HepG2 (cell line): ENCODE measurements around the gene NYNRIN. TPM values are rescaled to one million over a fixed set of nuclear protein-coding genes. Genes with fewer than 3 reads are reported as not detected.

Source experiments
- ATAC-seq: fragments of 200-7000 bp; cut with Tn5 transposase; 3 replicates; pipeline ENCODE4 v1.9.1; 2020; ENCODE audit warnings: mild to moderate bottlenecking, moderate library complexity
- BruUV-seq: library from RNA; stranded (reverse); fragments of 400-500 nt; replicated peaks from 2 replicates; lab custom pipeline; 2021; lab: Mats Ljungman, UMichigan
- CTCF ChIA-PET: fragments of 300-600 bp; formaldehyde crosslinking; extraction: SDS; loops from one replicate; lab custom pipeline; 2021; ENCODE audit warnings: low total read pairs, inconsistent platforms, low intra/inter-chr PET ratio; lab: Yijun Ruan, JAX
- POLR2A ChIA-PET: fragments of 350-600 bp; sonication (Branson Sonifier 250); formaldehyde crosslinking; loops from one replicate; lab custom pipeline; 2020; ENCODE audit warnings: antibody characterized with exemption, inconsistent platforms; lab: Yijun Ruan, JAX
- DNase-seq: peaks from one replicate; pipeline ENCODE4 v3.0.0-alpha.2; 2015; ENCODE audit warnings: low spot score
- FAIRE-seq: peaks from 3 replicates; lab custom pipeline; 2011; peaks lifted over from hg19 to GRCh38; lab: Jason Lieb, UNC
- H2AFZ ChIP-seq: one replicate; pipeline ENCODE4 v1.6.1; 2011; ENCODE audit warnings: low read length, inconsistent platforms
- H3K27ac ChIP-seq: fragments of 300-600 bp; 3 replicates; pipeline ENCODE4 v1.8.0; 2011; ENCODE audit warnings: mixed run types, mild to moderate bottlenecking, mixed read lengths, low read length, inconsistent platforms; ENCODE audit not compliant: insufficient read depth; ENCODE audit errors: extremely low read length
- H3K27me3 ChIP-seq, 2 experiments: fragments of 200-600 bp in 1 of 2; 2 replicates in 1 of 2; 3 replicates in 1 of 2; pipeline versions ENCODE4 v1.6.0 to v1.8.0; 2011; ENCODE audit warnings: low read length in 2 of 2, mild to moderate bottlenecking in 2 of 2, moderate library complexity in 2 of 2, inconsistent platforms in 1 of 2; ENCODE audit not compliant: insufficient read depth in 2 of 2, control insufficient read depth in 1 of 2
- H3K36me3 ChIP-seq, 2 experiments: fragments of 200-600 bp in 1 of 2; replicated peaks in 1 of 2; 2 replicates in 1 of 2; 3 replicates in 1 of 2; pipeline versions ENCODE4 v1.5.1 to v1.8.0; 2011; ENCODE audit warnings: low read length in 2 of 2, inconsistent platforms in 1 of 2; ENCODE audit not compliant: insufficient read depth in 2 of 2, control insufficient read depth in 1 of 2
- H3K4me1 ChIP-seq: 2 replicates; pipeline ENCODE4 v1.5.1; 2012; ENCODE audit warnings: low read length, inconsistent platforms; ENCODE audit not compliant: insufficient read depth
- H3K4me2 ChIP-seq: 2 replicates; pipeline ENCODE4 v1.6.0; 2011; ENCODE audit warnings: low read depth, low read length, inconsistent platforms
- H3K4me3 ChIP-seq, 3 experiments: fragments of 200-600 bp in 1 of 3; sonication (generic), shearing (Covaris generic) in 1 of 3; replicated peaks in 1 of 3; 2 replicates each; pipeline ENCODE4 v1.5.1; 2011 to 2016; ENCODE audit warnings: low read length in 3 of 3, inconsistent platforms in 2 of 3, low read depth in 2 of 3, mild to moderate bottlenecking in 2 of 3, control low read depth in 1 of 3, mixed read lengths in 1 of 3; ENCODE audit not compliant: insufficient read depth in 1 of 3
- H3K79me2 ChIP-seq: one replicate; pipeline ENCODE4 v1.6.1; 2011; ENCODE audit warnings: low read length, inconsistent platforms; ENCODE audit not compliant: insufficient read depth
- H3K9ac ChIP-seq: 2 replicates; pipeline ENCODE4 v1.6.0; 2011; ENCODE audit warnings: mild to moderate bottlenecking, low read depth, low read length, inconsistent platforms; ENCODE audit not compliant: insufficient read depth
- H3K9me3 ChIP-seq: 2 replicates; pipeline ENCODE4 v1.5.1; 2012; ENCODE audit warnings: mild to moderate bottlenecking, low read length
- H4K20me1 ChIP-seq: 2 replicates; pipeline ENCODE4 v1.6.0; 2011; ENCODE audit warnings: inconsistent platforms, mild to moderate bottlenecking, low read length, moderate library complexity; ENCODE audit not compliant: insufficient read depth
- ARNT2 ChIP-seq: sonication (generic); formaldehyde crosslinking; IDR thresholded peaks from 2 replicates; pipeline ENCODE4 v1.8.0; 2022; ENCODE audit warnings: mild to moderate bottlenecking, low read depth, missing genetic modification reagents, moderate library complexity
- ATF7 ChIP-seq, 2 experiments: fragments of 450-650 bp in 1 of 2; sonication (generic) in 1 of 2; formaldehyde crosslinking in 1 of 2; IDR thresholded peaks; 2 replicates each; pipeline versions ENCODE4 v1.4.0 to v1.6.1; 2016 to 2020; ENCODE audit warnings: antibody characterized with exemption in 1 of 2, mild to moderate bottlenecking in 1 of 2, missing genetic modification reagents in 1 of 2
- FOSL2 ChIP-seq: sonication (generic); formaldehyde crosslinking; IDR thresholded peaks from 2 replicates; pipeline ENCODE4 v1.4.0; 2020; ENCODE audit warnings: missing genetic modification reagents
- MAFF ChIP-seq: IDR thresholded peaks from 2 replicates; pipeline ENCODE4 v1.6.1; 2011; ENCODE audit warnings: low read depth, low read length, improper control_type of control experiment
- MAFK ChIP-seq, 2 experiments: IDR thresholded peaks in 1 of 2; conservative IDR thresholded peaks in 1 of 2; 2 replicates each; pipeline ENCODE4 v1.6.1; 2011; ENCODE audit warnings: improper control_type of control experiment in 2 of 2, low read length in 2 of 2
- NONO ChIP-seq, 2 experiments: fragments of 450-650 bp in 1 of 2; sonication (generic) in 1 of 2; formaldehyde crosslinking in 1 of 2; IDR thresholded peaks in 1 of 2; conservative IDR thresholded peaks in 1 of 2; 2 replicates each; pipeline versions ENCODE4 v1.6.1 to v1.8.0; 2017 to 2022; ENCODE audit warnings: mild to moderate bottlenecking in 1 of 2, missing genetic modification reagents in 1 of 2, moderate library complexity in 1 of 2
- PRPF4 ChIP-seq: fragments of 200-400 bp; formaldehyde crosslinking; IDR thresholded peaks from 2 replicates; pipeline ENCODE4 v1.6.1; 2016; ENCODE audit warnings: low read length, low read depth; ENCODE audit not compliant: poor library complexity, severe bottlenecking
- SP1 ChIP-seq, 2 experiments: fragments of 450-650 bp in 1 of 2; sonication (generic) in 1 of 2; formaldehyde crosslinking in 1 of 2; IDR thresholded peaks; 2 replicates each; pipeline versions ENCODE4 v1.4.0 to v1.6.1; 2016 to 2020; ENCODE audit warnings: missing genetic modification reagents in 1 of 2
- WGBS: methylation state at CpG from one replicate; pipeline ENCODE4 v1.1.6; 2017; ENCODE audit warnings: low lambda C conversion rate; 5-methylcytosine and 5-hydroxymethylcytosine counted together
- in situ Hi-C: cut with HindIII; loops from 2 replicates; pipeline ENCODE4 v1.10.0; 2017; ENCODE audit warnings: low pct_unique_long_range_greater_than_20kb; ENCODE audit not compliant: extremely low pct_ligation_motif_present
- intact Hi-C: fragments of 100-400 bp; cut with micrococcal nuclease; formaldehyde crosslinking; loops from one replicate; pipeline ENCODE4 v1.10.0; 2022; ENCODE audit not compliant: unreplicated experiment
- polyA plus RNA-seq, 8 experiments: library from polyadenylated mRNA; depleted of rRNA in 3 of 8; stranded (reverse) in 7 of 8; unstranded in 1 of 8; fragments of >200 nt; fragmentation: Illumina TruSeq in 4 of 8; extraction: Trizol in 4 of 8; gene quantifications; 2 replicates each; pipeline versions ENCODE4 v1.2.1 to v1.2.3, GENCODE V29; 2011 to 2016; ENCODE audit warnings: low read depth in 4 of 8, missing spikeins in 1 of 8, mixed read lengths in 1 of 8; ENCODE audit not compliant: insufficient read depth in 1 of 8
- total RNA-seq, 5 experiments: library from RNA; depleted of rRNA; stranded (reverse); fragments of >200 nt; fragmentation: Illumina TruSeq; extraction: Trizol; gene quantifications; 2 replicates each; pipeline ENCODE4 v1.2.3, GENCODE V29; 2016; ENCODE audit warnings: low read depth in 1 of 5
- TF ChIP-seq, protein P1 (sequence below): sonication (generic); formaldehyde crosslinking; IDR thresholded peaks from 2 replicates; pipeline ENCODE4 v1.4.0; 2020; ENCODE audit warnings: mild to moderate bottlenecking, low read depth, missing genetic modification reagents
- TF ChIP-seq, protein P2 (sequence below): sonication (generic); formaldehyde crosslinking; IDR thresholded peaks from 2 replicates; pipeline ENCODE4 v1.5.0; 2020; ENCODE audit warnings: missing genetic modification reagents, mild to moderate bottlenecking, borderline replicate concordance
- TF ChIP-seq, protein P3 (sequence below): sonication (generic); formaldehyde crosslinking; IDR thresholded peaks from 2 replicates; pipeline ENCODE4 v1.4.0; 2020; ENCODE audit warnings: mild to moderate bottlenecking, missing genetic modification reagents
- TF ChIP-seq, protein P4 (sequence below): sonication (generic); formaldehyde crosslinking; conservative IDR thresholded peaks from 2 replicates; pipeline ENCODE4 v1.8.0; 2022; ENCODE audit warnings: missing genetic modification reagents

Gene NYNRIN
- total and polyA plus RNA-seq, 2 of the 13 experiments (the other 11 are each of a cell fraction or from before 2014, with no cell fraction given) = 0.63 to 1.1 TPM

DNA sequence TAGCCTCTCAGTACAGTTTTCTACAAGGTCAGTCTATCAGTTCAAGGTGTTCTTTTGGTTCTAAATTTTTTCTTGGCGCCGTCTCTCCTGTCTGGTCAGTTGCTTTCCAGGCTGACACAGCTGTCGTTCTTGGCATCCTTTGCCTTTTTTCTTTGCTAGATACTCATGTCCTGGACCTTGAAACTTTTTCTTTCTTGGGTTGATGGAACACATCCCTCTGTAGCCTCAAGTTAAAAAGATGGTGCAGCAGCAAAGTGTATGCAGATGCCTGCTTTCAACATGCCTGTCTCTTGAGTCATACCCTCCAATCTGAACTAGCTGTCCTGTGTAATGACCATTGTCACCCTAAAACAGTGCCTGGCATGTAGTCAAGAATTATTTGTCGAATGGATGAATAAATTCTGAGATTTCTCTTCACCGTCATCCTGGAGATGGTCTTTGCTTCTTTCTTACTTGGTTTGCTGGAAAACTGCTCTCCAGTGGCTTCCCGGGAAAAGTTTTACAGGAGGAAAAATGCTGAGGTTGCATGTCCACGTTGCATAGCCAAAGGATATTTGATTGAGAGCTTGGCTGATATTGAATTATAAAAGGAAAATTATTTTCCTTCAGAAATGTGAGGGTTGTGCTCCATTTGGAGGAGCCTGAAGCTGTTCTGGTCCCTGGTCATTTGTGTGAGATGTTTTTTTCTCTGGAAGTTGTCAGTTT is 4.6 kb downstream of the NYNRIN start:
- H3K27ac ChIP-seq = no peak overlapping the region
- H3K4me1 ChIP-seq = peaks cover 35% of the 10 kb centered on the region
- no peaks in the 10 kb centered on the region for H4K20me1 ChIP-seq
- FAIRE-seq = no peak
- no peaks in the 10 kb centered on the region for H3K36me3 ChIP-seq
- in situ Hi-C loops = no loop called here
- no peak overlapping the region for H3K9ac ChIP-seq
- no peak for DNase-seq
- no peak overlapping the region for H2AFZ ChIP-seq
- intact Hi-C loops = no loop called here
- no peak overlapping the region for H3K4me2 ChIP-seq
- POLR2A ChIA-PET = no interaction called here
- no peaks in the 10 kb centered on the region for H3K79me2 ChIP-seq
- H3K4me3 ChIP-seq = no peak overlapping the region
- no TSS peak for BruUV-seq
- no peak for ATAC-seq
- TF ChIP-seq ARNT2 (CRISPR knock-in tag) (no peak), FOSL2 (CRISPR knock-in tag) (0 out of 2 replicates have a peak, but pooled peaks have one; percentile 26), PRPF4 (no peak), MAFF (peak; percentile 97), MAFK (conservative IDR thresholded peaks at IDR 0.05 in 1 of 2, IDR thresholded peaks at IDR 0.05 in 1 of 2; ENCODE audit: low read length in 2 of 2) (peak; percentile 97 to 98), NONO (IDR thresholded peaks at IDR 0.05) (no peak), NONO (CRISPR knock-in tag; conservative IDR thresholded peaks at IDR 0.05) (no peak), SP1 (IDR thresholded peaks at IDR 0.05) (no peak), SP1 (CRISPR knock-in tag; IDR thresholded peaks at IDR 0.05) (no peak), ATF7 (IDR thresholded peaks at IDR 0.05) (no peak), ATF7 (CRISPR knock-in tag; IDR thresholded peaks at IDR 0.05) (no peak)
- TF ChIP-seq, protein P1, sequence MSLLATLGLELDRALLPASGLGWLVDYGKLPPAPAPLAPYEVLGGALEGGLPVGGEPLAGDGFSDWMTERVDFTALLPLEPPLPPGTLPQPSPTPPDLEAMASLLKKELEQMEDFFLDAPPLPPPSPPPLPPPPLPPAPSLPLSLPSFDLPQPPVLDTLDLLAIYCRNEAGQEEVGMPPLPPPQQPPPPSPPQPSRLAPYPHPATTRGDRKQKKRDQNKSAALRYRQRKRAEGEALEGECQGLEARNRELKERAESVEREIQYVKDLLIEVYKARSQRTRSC (CRISPR knock-in tag) = no peak
- TF ChIP-seq, protein P2, sequence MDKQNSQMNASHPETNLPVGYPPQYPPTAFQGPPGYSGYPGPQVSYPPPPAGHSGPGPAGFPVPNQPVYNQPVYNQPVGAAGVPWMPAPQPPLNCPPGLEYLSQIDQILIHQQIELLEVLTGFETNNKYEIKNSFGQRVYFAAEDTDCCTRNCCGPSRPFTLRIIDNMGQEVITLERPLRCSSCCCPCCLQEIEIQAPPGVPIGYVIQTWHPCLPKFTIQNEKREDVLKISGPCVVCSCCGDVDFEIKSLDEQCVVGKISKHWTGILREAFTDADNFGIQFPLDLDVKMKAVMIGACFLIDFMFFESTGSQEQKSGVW = no peak
- TF ChIP-seq, protein P3, sequence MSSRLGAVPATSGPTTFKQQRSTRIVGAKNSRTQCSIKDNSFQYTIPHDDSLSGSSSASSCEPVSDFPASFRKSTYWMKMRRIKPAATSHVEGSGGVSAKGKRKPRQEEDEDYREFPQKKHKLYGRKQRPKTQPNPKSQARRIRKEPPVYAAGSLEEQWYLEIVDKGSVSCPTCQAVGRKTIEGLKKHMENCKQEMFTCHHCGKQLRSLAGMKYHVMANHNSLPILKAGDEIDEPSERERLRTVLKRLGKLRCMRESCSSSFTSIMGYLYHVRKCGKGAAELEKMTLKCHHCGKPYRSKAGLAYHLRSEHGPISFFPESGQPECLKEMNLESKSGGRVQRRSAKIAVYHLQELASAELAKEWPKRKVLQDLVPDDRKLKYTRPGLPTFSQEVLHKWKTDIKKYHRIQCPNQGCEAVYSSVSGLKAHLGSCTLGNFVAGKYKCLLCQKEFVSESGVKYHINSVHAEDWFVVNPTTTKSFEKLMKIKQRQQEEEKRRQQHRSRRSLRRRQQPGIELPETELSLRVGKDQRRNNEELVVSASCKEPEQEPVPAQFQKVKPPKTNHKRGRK (CRISPR knock-in tag) = no peak
- TF ChIP-seq, protein P4, sequence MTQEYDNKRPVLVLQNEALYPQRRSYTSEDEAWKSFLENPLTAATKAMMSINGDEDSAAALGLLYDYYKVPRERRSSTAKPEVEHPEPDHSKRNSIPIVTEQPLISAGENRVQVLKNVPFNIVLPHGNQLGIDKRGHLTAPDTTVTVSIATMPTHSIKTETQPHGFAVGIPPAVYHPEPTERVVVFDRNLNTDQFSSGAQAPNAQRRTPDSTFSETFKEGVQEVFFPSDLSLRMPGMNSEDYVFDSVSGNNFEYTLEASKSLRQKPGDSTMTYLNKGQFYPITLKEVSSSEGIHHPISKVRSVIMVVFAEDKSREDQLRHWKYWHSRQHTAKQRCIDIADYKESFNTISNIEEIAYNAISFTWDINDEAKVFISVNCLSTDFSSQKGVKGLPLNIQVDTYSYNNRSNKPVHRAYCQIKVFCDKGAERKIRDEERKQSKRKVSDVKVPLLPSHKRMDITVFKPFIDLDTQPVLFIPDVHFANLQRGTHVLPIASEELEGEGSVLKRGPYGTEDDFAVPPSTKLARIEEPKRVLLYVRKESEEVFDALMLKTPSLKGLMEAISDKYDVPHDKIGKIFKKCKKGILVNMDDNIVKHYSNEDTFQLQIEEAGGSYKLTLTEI (CRISPR knock-in tag) = no peak
- TF ChIP-seq, all 625 proteins: peak for 3
- CTCF ChIA-PET = no interaction called here
- 76% methylated on average over 7 of the region's 7 CpGs for WGBS
- Histone ChIP-seq H3K27me3 (peaks cover 8 to 23% of the 10 kb centered on the region in 2 experiments; a peak in 4 of 5 replicates), H3K9me3 (no peaks in the 10 kb centered on the region)
